H1 (cell line): ENCODE measurements around the gene SCGB3A1.

ENCODE experiments used
- ATF2 ChIP-seq: IDR thresholded peaks from 2 replicates; pipeline ENCODE4 v1.6.1; 2012; ENCODE audit warnings: low read length, inconsistent platforms
- CBX5 ChIP-seq: fragments of 300-800, 300-1000 bp; sonication (generic); IDR thresholded peaks from 2 replicates; pipeline ENCODE4 v1.7.1; 2016; ENCODE audit warnings: antibody characterized with exemption, low read length, low read depth
- CTCF ChIP-seq, 3 experiments: IDR thresholded peaks; 1 replicate in 2 of 3; 2 replicates in 1 of 3; pipeline versions ENCODE4 v1.5.1 to v1.6.1; 2011; ENCODE audit warnings: low read length in 3 of 3, mild to moderate bottlenecking in 3 of 3, inconsistent platforms in 2 of 3, low read depth in 1 of 3, moderate library complexity in 1 of 3; ENCODE audit not compliant: insufficient read depth in 1 of 3; ENCODE audit errors: control extremely low read depth in 1 of 3
- EP300 ChIP-seq, 2 experiments: IDR thresholded peaks; 1 replicate in 1 of 2; 2 replicates in 1 of 2; pipeline ENCODE4 v1.6.1; 2011 to 2012; ENCODE audit warnings: low read depth in 2 of 2, low read length in 2 of 2, mild to moderate bottlenecking in 2 of 2, borderline replicate concordance in 1 of 2, inconsistent platforms in 1 of 2, moderate library complexity in 1 of 2
- JUND ChIP-seq: IDR thresholded peaks from 2 replicates; pipeline ENCODE4 v1.6.1; 2011; ENCODE audit warnings: mild to moderate bottlenecking, improper control_type of control experiment, low read length
- KDM1A ChIP-seq: fragments of 200-600, 300-600 bp; sonication (generic); IDR thresholded peaks from 2 replicates; pipeline ENCODE4 v1.7.1; 2016; ENCODE audit warnings: mild to moderate bottlenecking, low read length, borderline replicate concordance
- MAFK ChIP-seq: IDR thresholded peaks from 2 replicates; pipeline ENCODE4 v1.6.1; 2012; ENCODE audit warnings: low read depth, mild to moderate bottlenecking, improper control_type of control experiment, low read length
- POLR2A ChIP-seq, 2 experiments: IDR thresholded peaks; 1 replicate in 1 of 2; 2 replicates in 1 of 2; pipeline ENCODE4 v1.6.1; 2011; ENCODE audit warnings: low read depth in 2 of 2, low read length in 2 of 2, mild to moderate bottlenecking in 2 of 2; ENCODE audit errors: control extremely low read depth in 1 of 2
- POLR2AphosphoS5 ChIP-seq: IDR thresholded peaks from 2 replicates; pipeline ENCODE4 v1.6.1; 2011; ENCODE audit warnings: low read depth, low read length
- SP1 ChIP-seq: IDR thresholded peaks from 2 replicates; pipeline ENCODE4 v1.6.1; 2011; ENCODE audit warnings: low read depth, low read length
- TAF1 ChIP-seq: IDR thresholded peaks from 2 replicates; pipeline ENCODE4 v1.6.1; 2011; ENCODE audit warnings: mild to moderate bottlenecking, low read depth, low read length

GRCh38 chr5:180626661-180627385 lies 35.5 kb upstream of the SCGB3A1 start:
- TF ChIP-seq JUND, result no peak
- no peak for TF ChIP-seq EP300 (IDR thresholded peaks at IDR 0.05; ENCODE audit: borderline replicate concordance in 1 of 2, low read depth in 2 of 2, low read length in 2 of 2)
- no peak for TF ChIP-seq ATF2
- TF ChIP-seq CTCF (IDR thresholded peaks at IDR 0.05; ENCODE audit: control extremely low read depth in 1 of 3, insufficient read depth in 1 of 3, low read depth in 1 of 3, low read length in 3 of 3), result no peak
- TF ChIP-seq KDM1A, result no peak
- no peak for TF ChIP-seq POLR2A (IDR thresholded peaks at IDR 0.05; ENCODE audit: control extremely low read depth in 1 of 2, low read depth in 2 of 2, low read length in 2 of 2)
- no peak for TF ChIP-seq MAFK
- no peak for TF ChIP-seq POLR2AphosphoS5
- TF ChIP-seq TAF1, result no peak
- no peak for TF ChIP-seq SP1
- TF ChIP-seq CBX5, result no peak
